ENCODE measurements around the gene PABPC1L.

GRCh38 chr20:44961870-44962267 lies 52.0 kb downstream of the PABPC1L start:
- TF ChIP-seq CTCF (conservative IDR thresholded peaks at IDR 0.05; ENCODE audit: low read depth, low read length) (no peak), EZH2 (IDR thresholded peaks at IDR 0.05; ENCODE audit: borderline replicate concordance, low read depth, low read length, poor library complexity, severe bottlenecking) (no peak)

Measured in A673 (cell line).